K562 (cell line): ENCODE results near the gene TMEM117. TPM values are rescaled to one million over a fixed set of nuclear protein-coding genes. Genes with fewer than 3 reads are reported as not detected.

Experiments
- AFF4 ChIP-seq: sonication (generic); formaldehyde crosslinking; IDR thresholded peaks from 2 replicates; pipeline ENCODE4 v1.8.0; 2023; ENCODE audit warnings: mild to moderate bottlenecking, missing genetic modification reagents
- HNRNPL ChIP-seq: fragments of 200-400 bp; formaldehyde crosslinking; IDR thresholded peaks from 2 replicates; pipeline ENCODE4 v1.6.1; 2017; ENCODE audit warnings: low read depth, mild to moderate bottlenecking, low read length
- RBBP5 ChIP-seq: fragments of 200-600 bp; sonication (generic); IDR thresholded peaks from 2 replicates; pipeline ENCODE4 v1.6.1; 2012; ENCODE audit warnings: borderline replicate concordance, mild to moderate bottlenecking, low read length, control low read depth, inconsistent platforms; ENCODE audit not compliant: insufficient read depth, poor library complexity, severe bottlenecking
- SLC30A9 ChIP-seq: fragments of 250-450 bp; sonication (Bioruptor Pico); IDR thresholded peaks from 2 replicates; pipeline ENCODE4 v1.8.0; 2022; ENCODE audit warnings: mild to moderate bottlenecking, moderate library complexity
- SRF ChIP-seq, 2 experiments: fragments of 250-450, 450-650 bp in 1 of 2; sonication (Bioruptor Pico) in 1 of 2; sonication (generic) in 1 of 2; formaldehyde crosslinking; IDR thresholded peaks; 2 replicates each; pipeline versions ENCODE4 v1.5.0 to v1.5.1; 2020 to 2022; ENCODE audit warnings: mild to moderate bottlenecking in 1 of 2, missing genetic modification reagents in 1 of 2
- TAF1 ChIP-seq: IDR thresholded peaks from 2 replicates; pipeline ENCODE4 v1.6.1; 2011; ENCODE audit warnings: mild to moderate bottlenecking, low read length, moderate library complexity; ENCODE audit not compliant: insufficient read depth, control insufficient read depth, severe bottlenecking; ENCODE audit errors: extremely low read depth
- ZEB2 ChIP-seq: fragments of 450-650 bp; IDR thresholded peaks from 2 replicates; pipeline ENCODE4 v1.6.1; 2016
- ZNF224 ChIP-seq: sonication (generic); formaldehyde crosslinking; IDR thresholded peaks from 2 replicates; pipeline ENCODE4 v1.8.0; 2022; ENCODE audit warnings: mild to moderate bottlenecking, missing genetic modification reagents
- ZNF282 ChIP-seq: sonication (generic); formaldehyde crosslinking; IDR thresholded peaks from 2 replicates; pipeline ENCODE4 v1.8.1; 2023; ENCODE audit warnings: missing genetic modification reagents
- ZNF695 ChIP-seq: fragments of 450-650 bp; formaldehyde crosslinking; IDR thresholded peaks from 2 replicates; pipeline ENCODE4 v1.4.0; 2020; ENCODE audit warnings: mild to moderate bottlenecking, moderate library complexity
- ZNF696 ChIP-seq: fragments of 250-450 bp; sonication (Bioruptor Pico); conservative IDR thresholded peaks from 2 replicates; pipeline ENCODE4 v1.4.0; 2020; ENCODE audit warnings: mild to moderate bottlenecking, moderate library complexity
- ZNF75A ChIP-seq: fragments of 450-650 bp; formaldehyde crosslinking; IDR thresholded peaks from 2 replicates; pipeline ENCODE4 v1.4.0; 2020; ENCODE audit warnings: mild to moderate bottlenecking
- ZNF766 ChIP-seq: fragments of 200-800 bp; sonication (Bioruptor generic); conservative IDR thresholded peaks from 2 replicates; pipeline ENCODE4 v1.6.1; 2016; ENCODE audit warnings: missing genetic modification characterization, missing compliant biosample characterization
- polyA plus RNA-seq, 8 experiments: library from polyadenylated mRNA; depleted of rRNA in 4 of 8; stranded (reverse) in 5 of 8; unstranded in 3 of 8; fragments of >200 nt; fragmentation: Nextera tagmentation in 2 of 8; fragmentation: Illumina TruSeq in 1 of 8; extraction: Ambion mirVana in 2 of 8; extraction: Trizol in 1 of 8; gene quantifications; 2 replicates each; pipeline versions ENCODE4 v1.2.1 to v1.2.3, GENCODE V29; 2011 to 2014; ENCODE audit warnings: inconsistent platforms in 1 of 8, missing spikeins in 1 of 8
- total RNA-seq, 7 experiments: library from RNA; depleted of rRNA in 6 of 7; stranded (reverse); fragments of >200 nt in 6 of 7; fragmentation: Illumina TruSeq in 2 of 7; extraction: Trizol in 2 of 7; gene quantifications; 2 replicates each; pipeline versions ENCODE4 v1.2.1 to v1.2.3, GENCODE V29; 2011 to 2021; ENCODE audit warnings: low replicate concordance in 1 of 7
- TF ChIP-seq, protein P1 (sequence below): fragments of 250-450 bp; sonication (Bioruptor Pico); IDR thresholded peaks from 2 replicates; pipeline ENCODE4 v1.4.0; 2020; ENCODE audit warnings: mild to moderate bottlenecking, moderate library complexity, borderline replicate concordance
- TF ChIP-seq, protein P2 (sequence below), 2 experiments: fragments of 450-650 bp in 1 of 2; sonication (generic) in 1 of 2; formaldehyde crosslinking in 1 of 2; IDR thresholded peaks in 1 of 2; conservative IDR thresholded peaks in 1 of 2; 2 replicates each; pipeline versions ENCODE4 v1.6.1 to v1.8.1; 2016 to 2023; ENCODE audit warnings: mild to moderate bottlenecking in 2 of 2, moderate library complexity in 2 of 2, inconsistent platforms in 1 of 2, missing genetic modification reagents in 1 of 2
- TF ChIP-seq, protein P3 (sequence below): fragments of 250-450 bp; sonication (Bioruptor Pico); IDR thresholded peaks from 2 replicates; pipeline ENCODE4 v1.9.0; 2021; ENCODE audit warnings: mild to moderate bottlenecking

Gene TMEM117
- total and polyA plus RNA-seq, 9 of the 15 experiments (the other 6 are each of a cell fraction or from before 2014, with no cell fraction given), result 0.31 to 2.8 (median 1.0) TPM

GRCh38 chr12:43835656-43836474 is at the start of gene TMEM117 (continued):
- TF ChIP-seq, protein P1, sequence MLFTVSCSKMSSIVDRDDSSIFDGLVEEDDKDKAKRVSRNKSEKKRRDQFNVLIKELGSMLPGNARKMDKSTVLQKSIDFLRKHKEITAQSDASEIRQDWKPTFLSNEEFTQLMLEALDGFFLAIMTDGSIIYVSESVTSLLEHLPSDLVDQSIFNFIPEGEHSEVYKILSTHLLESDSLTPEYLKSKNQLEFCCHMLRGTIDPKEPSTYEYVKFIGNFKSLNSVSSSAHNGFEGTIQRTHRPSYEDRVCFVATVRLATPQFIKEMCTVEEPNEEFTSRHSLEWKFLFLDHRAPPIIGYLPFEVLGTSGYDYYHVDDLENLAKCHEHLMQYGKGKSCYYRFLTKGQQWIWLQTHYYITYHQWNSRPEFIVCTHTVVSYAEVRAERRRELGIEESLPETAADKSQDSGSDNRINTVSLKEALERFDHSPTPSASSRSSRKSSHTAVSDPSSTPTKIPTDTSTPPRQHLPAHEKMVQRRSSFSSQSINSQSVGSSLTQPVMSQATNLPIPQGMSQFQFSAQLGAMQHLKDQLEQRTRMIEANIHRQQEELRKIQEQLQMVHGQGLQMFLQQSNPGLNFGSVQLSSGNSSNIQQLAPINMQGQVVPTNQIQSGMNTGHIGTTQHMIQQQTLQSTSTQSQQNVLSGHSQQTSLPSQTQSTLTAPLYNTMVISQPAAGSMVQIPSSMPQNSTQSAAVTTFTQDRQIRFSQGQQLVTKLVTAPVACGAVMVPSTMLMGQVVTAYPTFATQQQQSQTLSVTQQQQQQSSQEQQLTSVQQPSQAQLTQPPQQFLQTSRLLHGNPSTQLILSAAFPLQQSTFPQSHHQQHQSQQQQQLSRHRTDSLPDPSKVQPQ (CRISPR knock-in tag), result no peak
- TF ChIP-seq SRF (CRISPR knock-in tag; IDR thresholded peaks at IDR 0.05), result no peak
- no peak for TF ChIP-seq ZEB2
- TF ChIP-seq ZNF696 (CRISPR knock-in tag), result no peak
- TF ChIP-seq, protein P2, sequence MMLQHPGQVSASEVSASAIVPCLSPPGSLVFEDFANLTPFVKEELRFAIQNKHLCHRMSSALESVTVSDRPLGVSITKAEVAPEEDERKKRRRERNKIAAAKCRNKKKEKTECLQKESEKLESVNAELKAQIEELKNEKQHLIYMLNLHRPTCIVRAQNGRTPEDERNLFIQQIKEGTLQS (IDR thresholded peaks at IDR 0.05), result no peak
- TF ChIP-seq, protein P2 (CRISPR knock-in tag; conservative IDR thresholded peaks at IDR 0.05), result no peak
- peak; percentile 64; the same call in 1 of the 2 replicates for TF ChIP-seq HNRNPL
- TF ChIP-seq ZNF282, result 0 out of 2 replicates have a peak, but pooled peaks have one; percentile 64
- TF ChIP-seq ZNF75A, result no peak
- TF ChIP-seq, protein P3, sequence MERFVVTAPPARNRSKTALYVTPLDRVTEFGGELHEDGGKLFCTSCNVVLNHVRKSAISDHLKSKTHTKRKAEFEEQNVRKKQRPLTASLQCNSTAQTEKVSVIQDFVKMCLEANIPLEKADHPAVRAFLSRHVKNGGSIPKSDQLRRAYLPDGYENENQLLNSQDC, result no peak
- no peak for TF ChIP-seq SLC30A9
- TF ChIP-seq ZNF766 (CRISPR knock-in tag), result no peak
- TF ChIP-seq ZNF224, result no peak
- TF ChIP-seq TAF1, result peak; percentile 22
- no peak for TF ChIP-seq ZNF695 (CRISPR knock-in tag)
- no peak for TF ChIP-seq AFF4 (CRISPR knock-in tag)
- peak; percentile 79 for TF ChIP-seq RBBP5
